HUES64 (cell line): Measurements from ENCODE around the gene RHOBTB1.
"Not testable (repeated sequence)": the region's sequence is repeated elsewhere in the genome, so short reads cannot be mapped to it uniquely, and the experiment has no call there.

Source experiments
- H3K27ac ChIP-seq: 2 replicates; pipeline ENCODE4 v1.7.0; 2013; ENCODE audit warnings: low read depth, low read length, inconsistent platforms
- H3K27me3 ChIP-seq: 2 replicates; pipeline ENCODE4 v1.6.1; 2013; ENCODE audit warnings: mild to moderate bottlenecking, low read length; ENCODE audit not compliant: insufficient read depth
- H3K36me3 ChIP-seq: 2 replicates; pipeline ENCODE4 v1.6.1; 2013; ENCODE audit warnings: mild to moderate bottlenecking, low read length; ENCODE audit not compliant: insufficient read depth
- H3K4me1 ChIP-seq: 2 replicates; pipeline ENCODE4 v1.6.1; 2013; ENCODE audit warnings: mild to moderate bottlenecking, low read length, moderate library complexity; ENCODE audit not compliant: insufficient read depth
- H3K4me3 ChIP-seq: 2 replicates; pipeline ENCODE4 v1.5.1; 2013; ENCODE audit warnings: mild to moderate bottlenecking, low read length, moderate library complexity
- H3K9ac ChIP-seq: 2 replicates; pipeline ENCODE4 v1.6.1; 2013; ENCODE audit warnings: mild to moderate bottlenecking, low read depth, low read length
- H3K9me3 ChIP-seq: 2 replicates; pipeline ENCODE4 v1.6.1; 2013; ENCODE audit warnings: low read depth, low read length; ENCODE audit not compliant: insufficient read depth
- WGBS: fragments of 150-250, 120-280 bp; methylation state at CpG from one replicate; pipeline ENCODE4 v1.1.7; 2013; ENCODE audit warnings: missing lambda C conversion rate; 5-methylcytosine and 5-hydroxymethylcytosine counted together

RHOBTB1 gene

GRCh38 chr10:60976687-60977086 lies 32.7 kb upstream of the RHOBTB1 start:
- Histone ChIP-seq H3K9me3 (no peaks in the 10 kb centered on the region), H3K36me3 (no peaks in the 10 kb centered on the region), H3K4me1 (no peaks in the 10 kb centered on the region; the same call in 1 of the 2 replicates), H3K4me3 (no peak overlapping the region), H3K27me3 (no peaks in the 10 kb centered on the region), H3K9ac (no peak overlapping the region), H3K27ac (no peak overlapping the region)
- WGBS, result 100% methylated on average over 2 of the region's 2 CpGs

DNA sequence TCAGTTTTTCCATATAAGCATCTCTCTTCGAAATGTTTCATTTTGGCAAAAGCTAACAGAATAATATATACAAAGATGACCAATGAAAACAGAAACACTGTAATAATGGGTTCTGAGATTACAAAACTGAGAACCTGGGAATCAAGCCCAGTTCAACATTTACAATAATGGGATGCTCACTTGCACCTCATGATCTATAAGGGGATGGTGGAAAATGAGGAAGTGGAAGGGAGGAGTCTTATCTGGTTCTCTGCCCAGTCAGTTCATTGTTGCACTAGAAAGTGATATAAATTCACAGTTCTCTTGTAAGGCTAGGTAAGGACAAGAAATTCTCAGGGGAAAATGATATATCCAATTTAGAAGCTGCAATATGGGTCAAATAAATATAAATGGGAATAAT lies 31.7 kb upstream of the RHOBTB1 start:
- Histone ChIP-seq H3K27ac (no peak overlapping the region), H3K4me3 (no peak overlapping the region), H3K9me3 (no peaks in the 10 kb centered on the region), H3K27me3 (no peaks in the 10 kb centered on the region), H3K4me1 (no peaks in the 10 kb centered on the region; the same call in 1 of the 2 replicates), H3K9ac (no peak overlapping the region), H3K36me3 (no peaks in the 10 kb centered on the region)
- 100% methylated on average over 1 of the region's 1 CpG for WGBS

GRCh38 chr10:60974463-60975149 lies 30.6 kb upstream of the RHOBTB1 start:
- Histone ChIP-seq H3K36me3 (no peaks in the 10 kb centered on the region), H3K27me3 (no peaks in the 10 kb centered on the region), H3K4me3 (no peak overlapping the region), H3K4me1 (no peaks in the 10 kb centered on the region), H3K9ac (no peak overlapping the region), H3K9me3 (no peaks in the 10 kb centered on the region), H3K27ac (no peak overlapping the region)
- WGBS, result 89% methylated on average over 3 of the region's 3 CpGs

DNA sequence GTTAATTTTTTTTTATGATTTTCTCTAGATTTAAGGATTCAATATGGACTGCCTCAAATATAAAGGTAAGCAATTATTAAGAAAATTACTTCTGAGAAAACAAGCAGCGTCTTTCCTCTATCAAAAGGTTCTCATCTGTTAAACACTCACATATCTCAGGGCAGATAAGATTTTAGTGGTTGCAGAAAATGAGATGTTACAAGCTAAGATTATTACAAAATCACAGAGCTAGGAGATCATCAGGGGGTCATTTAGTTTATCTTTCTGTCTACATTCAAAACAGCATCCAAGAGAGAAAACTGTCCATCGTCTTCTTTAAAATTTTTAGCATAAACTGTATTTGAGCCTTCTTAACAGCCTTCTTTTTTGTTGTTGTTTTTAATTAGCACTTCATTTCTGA lies 29.1 kb upstream of the RHOBTB1 start:
- Histone ChIP-seq H3K36me3 (no peaks in the 10 kb centered on the region), H3K4me1 (no peaks in the 10 kb centered on the region), H3K27me3 (no peaks in the 10 kb centered on the region), H3K27ac (no peak overlapping the region), H3K9ac (no peak overlapping the region), H3K4me3 (no peak overlapping the region), H3K9me3 (no peaks in the 10 kb centered on the region)
- WGBS, result 80% methylated on average over 1 of the region's 2 CpGs

- not testable (repeated sequence) for H3K27me3 ChIP-seq
Measured at GRCh38 chr10:60972181-60972580, 28.2 kb upstream of the RHOBTB1 start.

DNA sequence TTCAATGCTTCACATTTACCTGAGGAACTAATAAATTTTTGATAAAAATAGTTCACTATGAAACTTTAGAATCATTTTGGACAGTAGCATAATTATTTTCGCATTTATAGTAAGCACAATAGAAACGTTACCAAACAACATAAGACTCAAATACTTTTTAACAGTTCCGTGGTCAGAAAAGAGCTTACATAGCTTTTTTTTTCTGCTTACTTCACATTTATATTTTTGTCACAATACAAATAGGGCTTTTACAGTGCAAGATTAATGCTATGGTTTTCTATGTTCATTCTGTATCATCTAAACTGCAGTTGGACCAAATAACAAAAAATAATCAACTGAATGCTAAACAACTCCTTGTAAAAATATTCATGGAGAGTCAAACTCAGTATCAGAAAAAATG lies 26.5 kb upstream of the RHOBTB1 start:
- Histone ChIP-seq H3K4me1 (no peaks in the 10 kb centered on the region), H3K27me3 (no peaks in the 10 kb centered on the region), H3K9ac (no peak overlapping the region), H3K4me3 (no peak overlapping the region), H3K27ac (no peak overlapping the region), H3K36me3 (no peaks in the 10 kb centered on the region), H3K9me3 (no peaks in the 10 kb centered on the region)
- 92% methylated on average over 3 of the region's 3 CpGs for WGBS

More at GRCh38 chr10:60972181-60972580, 28.2 kb upstream of the RHOBTB1 start:
- H3K36me3 ChIP-seq, H3K4me1 ChIP-seq, H3K9me3 ChIP-seq, H3K9ac ChIP-seq, H3K27ac ChIP-seq, H3K4me3 ChIP-seq: not testable (repeated sequence)
- 88% methylated on average over 2 of the region's 2 CpGs for WGBS

DNA sequence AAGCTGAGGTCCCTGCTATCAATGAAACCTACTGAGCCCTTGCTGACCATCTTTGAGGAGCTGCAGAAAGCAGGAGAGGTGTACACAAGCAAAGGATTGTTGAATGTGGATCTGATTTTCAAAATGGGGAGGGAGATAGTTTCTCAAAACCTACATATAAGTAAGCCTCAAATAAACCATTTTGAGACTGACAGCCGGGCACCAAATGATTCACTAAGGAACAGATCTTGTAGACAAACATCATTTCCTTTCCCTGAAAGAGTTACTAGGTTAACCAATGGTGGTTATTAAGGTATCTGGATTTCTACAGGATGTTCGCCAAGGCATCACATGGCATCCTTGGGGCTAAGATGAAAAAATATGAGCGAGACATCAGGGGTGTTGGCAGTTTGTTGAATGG lies 24.5 kb upstream of the RHOBTB1 start:
- 92% methylated on average over 3 of the region's 3 CpGs for WGBS
- H3K27ac ChIP-seq, result no peak overlapping the region

GRCh38 chr10:60967854-60968484 lies 24.0 kb upstream of the RHOBTB1 start:
- Histone ChIP-seq H3K9ac (no peak overlapping the region), H3K27me3 (no peaks in the 10 kb centered on the region), H3K4me3 (no peak overlapping the region), H3K36me3 (no peaks in the 10 kb centered on the region), H3K27ac (no peak overlapping the region), H3K4me1 (peaks cover 16% of the 10 kb centered on the region), H3K9me3 (no peaks in the 10 kb centered on the region)
- WGBS, result 93% methylated on average over 1 of the region's 2 CpGs

More for the DNA sequence above, 24.5 kb upstream of the RHOBTB1 start:
- no peak overlapping the region for H3K4me3 ChIP-seq
- peaks cover 11% of the 10 kb centered on the region for H3K4me1 ChIP-seq
- no peaks in the 10 kb centered on the region for H3K9me3 ChIP-seq
- H3K36me3 ChIP-seq, result no peaks in the 10 kb centered on the region
- no peaks in the 10 kb centered on the region for H3K27me3 ChIP-seq
- no peak overlapping the region for H3K9ac ChIP-seq

GRCh38 chr10:60967260-60967659 lies 23.3 kb upstream of the RHOBTB1 start:
- WGBS, result 93% methylated on average over 4 of the region's 4 CpGs
- H3K27ac ChIP-seq, result no peak overlapping the region
- H3K4me3 ChIP-seq, result no peak overlapping the region
- H3K9ac ChIP-seq, result no peak overlapping the region
- no peaks in the 10 kb centered on the region for H3K27me3 ChIP-seq
- H3K9me3 ChIP-seq, result no peaks in the 10 kb centered on the region
- H3K36me3 ChIP-seq, result no peaks in the 10 kb centered on the region
- H3K4me1 ChIP-seq, result peaks cover 18% of the 10 kb centered on the region

DNA sequence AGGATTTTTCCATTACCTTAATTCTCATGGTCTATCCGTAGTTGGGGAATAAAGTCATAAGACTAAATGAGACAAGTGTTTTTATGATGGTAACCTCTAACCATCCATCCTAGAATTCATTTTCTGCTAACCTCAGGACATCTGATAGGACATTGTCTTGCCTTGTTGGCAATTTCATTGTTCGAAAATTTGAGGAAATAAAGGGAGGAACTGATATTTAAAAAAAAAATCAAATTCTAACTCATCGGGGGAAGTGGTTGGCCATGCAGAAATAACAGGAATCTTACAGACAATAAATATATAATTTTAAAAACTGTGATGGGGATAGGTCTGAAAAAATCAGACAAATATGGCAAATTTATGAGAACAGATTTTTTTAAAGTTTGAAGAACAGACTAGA lies 21.7 kb upstream of the RHOBTB1 start:
- no peak overlapping the region for H3K27ac ChIP-seq
- no peaks in the 10 kb centered on the region for H3K27me3 ChIP-seq
- H3K36me3 ChIP-seq, result no peaks in the 10 kb centered on the region
- no peak overlapping the region for H3K9ac ChIP-seq
- H3K4me1 ChIP-seq, result peaks cover 18% of the 10 kb centered on the region
- WGBS, result 94% methylated on average over 2 of the region's 3 CpGs
- H3K4me3 ChIP-seq, result no peak overlapping the region
- no peaks in the 10 kb centered on the region for H3K9me3 ChIP-seq

DNA sequence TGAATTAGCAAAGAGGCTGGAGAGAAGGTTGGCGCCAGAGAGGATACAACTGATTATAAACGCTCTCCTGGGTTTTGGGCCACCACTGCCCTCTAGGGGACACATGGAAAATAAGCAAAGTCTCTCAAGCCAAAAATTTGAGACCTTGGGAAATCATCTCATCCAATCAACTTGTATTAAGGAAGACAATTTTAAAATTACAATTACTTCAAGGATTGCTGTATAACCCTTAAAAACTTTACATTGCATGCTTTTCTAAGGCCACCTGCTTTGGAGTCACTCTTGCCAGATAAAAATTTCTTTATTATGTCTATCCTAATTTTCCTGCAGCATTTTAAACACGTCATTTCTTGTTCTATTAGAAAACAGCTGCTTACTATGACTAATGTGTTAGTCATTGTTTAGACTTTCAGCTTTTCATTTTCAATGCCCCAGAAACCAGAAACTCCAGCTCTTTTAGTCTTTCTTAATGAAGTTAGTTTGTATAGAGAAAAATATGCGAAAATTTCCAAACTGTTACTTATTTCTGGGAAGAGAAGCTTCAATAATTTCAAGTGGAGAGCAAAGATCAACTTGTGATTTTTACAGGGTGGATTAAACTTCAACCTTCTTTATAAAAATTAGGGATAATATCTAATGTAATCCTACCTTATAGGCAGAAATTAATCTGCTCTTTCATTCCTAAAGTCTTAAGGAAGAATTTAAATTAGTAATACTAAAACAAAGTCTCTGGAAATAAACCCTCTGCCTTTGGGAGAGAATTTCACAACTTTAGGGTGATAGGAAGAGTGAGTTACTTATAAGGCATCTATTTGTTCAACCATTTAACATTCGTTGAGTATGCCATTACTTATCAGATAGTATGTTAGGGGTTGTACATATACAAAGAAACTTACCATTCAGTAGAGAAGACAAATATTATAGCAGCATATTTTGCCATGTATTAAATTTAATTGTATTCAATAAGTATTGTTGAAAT lies 20.6 kb upstream of the RHOBTB1 start:
- Histone ChIP-seq H3K4me3 (no peak overlapping the region), H3K9ac (no peak overlapping the region), H3K27ac (no peak overlapping the region), H3K27me3 (no peaks in the 10 kb centered on the region), H3K36me3 (no peaks in the 10 kb centered on the region), H3K4me1 (peaks cover 18% of the 10 kb centered on the region), H3K9me3 (no peaks in the 10 kb centered on the region)
- 52% methylated on average over 4 of the region's 5 CpGs for WGBS
